HCT116 (cell line): ENCODE results near the gene TMPRSS11E. TPM values are rescaled to one million over a fixed set of nuclear protein-coding genes. Genes with fewer than 3 reads are reported as not detected.
"Not testable (repeated sequence)": the region's sequence is repeated elsewhere in the genome, so short reads cannot be mapped to it uniquely, and the experiment has no call there.

Experiments used
- ATAC-seq: fragments of 200-7000 bp; cut with Tn5 transposase; 2 replicates; pipeline ENCODE4 v1.9.1; 2020; ENCODE audit warnings: mild to moderate bottlenecking, moderate library complexity
- BruUV-seq: library from RNA; stranded (reverse); fragments of 400-500 nt; replicated peaks from 2 replicates; lab custom pipeline; 2021; lab: Mats Ljungman, UMichigan
- CTCF ChIA-PET: fragments of 300-600 bp; sonication (Branson Sonifier 250); formaldehyde crosslinking; loops from one replicate; lab custom pipeline; 2021; ENCODE audit warnings: antibody characterized with exemption; lab: Charles Lee
- POLR2A ChIA-PET: fragments of 300-600, 350-600 bp; sonication (Branson Sonifier 250); formaldehyde crosslinking; loops from one replicate; lab custom pipeline; 2021; ENCODE audit warnings: antibody characterized with exemption; lab: Charles Lee
- RAD21 ChIA-PET, 2 experiments: fragments of 300-600 bp; sonication (Branson Sonifier 250); formaldehyde crosslinking; loops; one replicate each; lab custom pipeline; 2023; ENCODE audit warnings: low total read pairs in 2 of 2; ENCODE audit not compliant: uncharacterized antibody in 2 of 2, unreplicated experiment in 2 of 2, low non-redundant PET in 1 of 2; lab: Charles Lee
- DNase-seq: peaks from one replicate; pipeline ENCODE4 v3.0.0-alpha.2; 2010; ENCODE audit warnings: low read depth, low spot score
- H2AFZ ChIP-seq: fragments of 200-600 bp; shearing (Covaris generic), sonication (generic); 2 replicates; pipeline ENCODE4 v1.6.1; 2017; ENCODE audit warnings: low read depth, mixed run types, mixed read lengths, antibody characterized with exemption, low read length; ENCODE audit not compliant: poor library complexity, severe bottlenecking
- H3K27ac ChIP-seq: 2 replicates; pipeline ENCODE4 v1.5.1; 2012; ENCODE audit warnings: low read depth, low read length
- H3K27me3 ChIP-seq: fragments of 200-600 bp; sonication (generic); 2 replicates; pipeline ENCODE4 v1.6.1; 2016; ENCODE audit warnings: mixed run types, low read length, mixed read lengths; ENCODE audit not compliant: insufficient read depth
- H3K36me3 ChIP-seq, 2 experiments: fragments of 200-500 bp in 1 of 2; fragments of 200-600 bp in 1 of 2; sonication (Bioruptor generic) in 1 of 2; sonication (generic) in 1 of 2; 2 replicates each; pipeline versions ENCODE4 v1.5.1 to v1.6.1; 2014 to 2016; ENCODE audit warnings: low read length in 2 of 2, inconsistent platforms in 1 of 2, mixed read lengths in 1 of 2, mixed run types in 1 of 2; ENCODE audit not compliant: insufficient read depth in 2 of 2, control insufficient read depth in 1 of 2
- H3K4me1 ChIP-seq, 2 experiments: fragments of 200-600 bp in 1 of 2; sonication (generic) in 1 of 2; 2 replicates each; pipeline versions ENCODE4 v1.5.1 to v1.6.1; 2012 to 2017; ENCODE audit warnings: low read length in 2 of 2, inconsistent platforms in 1 of 2, mild to moderate bottlenecking in 1 of 2, mixed read lengths in 1 of 2, mixed run types in 1 of 2, moderate library complexity in 1 of 2; ENCODE audit not compliant: insufficient read depth in 2 of 2, control insufficient read depth in 1 of 2
- H3K4me2 ChIP-seq: fragments of 200-600 bp; sonication (generic); 2 replicates; pipeline ENCODE4 v1.6.1; 2017; ENCODE audit warnings: mixed run types, low read length, mixed read lengths
- H3K4me3 ChIP-seq, 2 experiments: fragments of 200-600 bp in 1 of 2; sonication (generic) in 1 of 2; replicated peaks in 1 of 2; 2 replicates each; pipeline ENCODE4 v1.5.1; 2011 to 2016; ENCODE audit warnings: low read length in 2 of 2, control low read depth in 1 of 2, low read depth in 1 of 2, mild to moderate bottlenecking in 1 of 2, mixed read lengths in 1 of 2, mixed run types in 1 of 2
- H3K79me2 ChIP-seq: fragments of 200-600 bp; sonication (generic); 2 replicates; pipeline ENCODE4 v1.6.1; 2017; ENCODE audit warnings: mild to moderate bottlenecking, mixed run types, low read length, moderate library complexity, mixed read lengths; ENCODE audit not compliant: insufficient read depth
- H3K9ac ChIP-seq: fragments of 200-600 bp; sonication (generic); 2 replicates; pipeline ENCODE4 v1.6.1; 2016; ENCODE audit warnings: low read length, mixed read lengths
- H3K9me2 ChIP-seq: fragments of 200-600 bp; sonication (generic), shearing (Covaris generic); 2 replicates; pipeline ENCODE4 v1.6.1; 2017; ENCODE audit warnings: mixed run types, mild to moderate bottlenecking, moderate library complexity; ENCODE audit not compliant: insufficient read depth
- H3K9me3 ChIP-seq, 2 experiments: fragments of 200-500 bp in 1 of 2; fragments of 200-600 bp in 1 of 2; sonication (Bioruptor generic) in 1 of 2; sonication (generic) in 1 of 2; 2 replicates each; pipeline ENCODE4 v1.6.1; 2014 to 2017; ENCODE audit warnings: low read length in 2 of 2, mixed read lengths in 2 of 2, inconsistent platforms in 1 of 2, low read depth in 1 of 2, mild to moderate bottlenecking in 1 of 2, mixed run types in 1 of 2, moderate library complexity in 1 of 2; ENCODE audit not compliant: control insufficient read depth in 1 of 2, insufficient read depth in 1 of 2
- H4K20me1 ChIP-seq: fragments of 200-600 bp; sonication (generic), shearing (Covaris generic); 2 replicates; pipeline ENCODE4 v1.6.1; 2017; ENCODE audit warnings: mixed run types, mild to moderate bottlenecking, moderate library complexity; ENCODE audit not compliant: insufficient read depth
- ELF1 ChIP-seq: IDR thresholded peaks from 2 replicates; pipeline ENCODE4 v1.6.1; 2012; ENCODE audit warnings: low read depth, borderline replicate concordance
- JUND ChIP-seq: IDR thresholded peaks from 2 replicates; pipeline ENCODE4 v1.6.1; 2012
- MAX ChIP-seq: IDR thresholded peaks from 2 replicates; pipeline ENCODE4 v1.6.1; 2012
- POLR2A ChIP-seq: IDR thresholded peaks from 2 replicates; pipeline ENCODE4 v1.7.0; 2011; ENCODE audit warnings: borderline replicate concordance; ENCODE audit not compliant: insufficient read depth, insufficient read length; ENCODE audit errors: extremely low read depth
- RAD21 ChIP-seq: IDR thresholded peaks from 2 replicates; pipeline ENCODE4 v1.6.1; 2012; ENCODE audit warnings: low read depth, mild to moderate bottlenecking
- REST ChIP-seq: IDR thresholded peaks from 2 replicates; pipeline ENCODE4 v1.6.1; 2012; ENCODE audit warnings: low read depth
- YY1 ChIP-seq: IDR thresholded peaks from 2 replicates; pipeline ENCODE4 v1.6.1; 2011; ENCODE audit warnings: low read length, low read depth, moderate library complexity, mild to moderate bottlenecking; ENCODE audit not compliant: insufficient replicate concordance; ENCODE audit errors: extremely low read depth
- ZBTB33 ChIP-seq: IDR thresholded peaks from 2 replicates; pipeline ENCODE4 v1.6.1; 2011; ENCODE audit warnings: mild to moderate bottlenecking, low read length, moderate library complexity; ENCODE audit not compliant: insufficient replicate concordance; ENCODE audit errors: extremely low read depth
- ZNF274 ChIP-seq: fragments of 200-500 bp; sonication (Bioruptor generic); IDR thresholded peaks from 2 replicates; pipeline ENCODE4 v1.6.1; 2014; ENCODE audit warnings: mild to moderate bottlenecking, low read depth, low read length, inconsistent platforms
- intact Hi-C: fragments of 100-400 bp; cut with micrococcal nuclease; formaldehyde crosslinking; loops from 2 replicates; pipeline ENCODE4 v1.10.0; 2022
- total RNA-seq: library from RNA; stranded (reverse); gene quantifications from one replicate; pipeline ENCODE4 v1.2.1, GENCODE V29; 2021; ENCODE audit not compliant: unreplicated experiment

The TMPRSS11E gene
- total RNA-seq, 1 experiment from 2014 or later: not detected

- TF ChIP-seq JUND: no peak
- TF ChIP-seq, all 23 proteins: peak for 0
Measured at GRCh38 chr4:68406479-68406859, 40.8 kb upstream of the TMPRSS11E start (continued).

- H3K4me1 ChIP-seq: peaks cover 12 to 14% of the 10 kb centered on the region in 2 experiments
- H3K4me3 ChIP-seq, ATAC-seq, CTCF ChIA-PET, H3K9ac ChIP-seq, DNase-seq, H3K27ac ChIP-seq, POLR2A ChIA-PET, H2AFZ ChIP-seq, H3K27me3 ChIP-seq, H3K79me2 ChIP-seq, RAD21 ChIA-PET, H4K20me1 ChIP-seq, BruUV-seq, H3K4me2 ChIP-seq, H3K36me3 ChIP-seq, H3K9me3 ChIP-seq, H3K9me2 ChIP-seq, intact Hi-C loops: not testable (repeated sequence)
Measured at GRCh38 chr4:68407015-68407867, 40.0 kb upstream of the TMPRSS11E start.

- intact Hi-C loops: no loop called here
- TF ChIP-seq ZBTB33: no peak
- TF ChIP-seq POLR2A: no peak
- TF ChIP-seq ELF1: no peak
- TF ChIP-seq YY1: no peak
- TF ChIP-seq MAX: no peak
- TF ChIP-seq REST: no peak
- no peak for TF ChIP-seq ZNF274
- TF ChIP-seq RAD21: no peak
Measured at GRCh38 chr4:68407868-68408190, 39.4 kb upstream of the TMPRSS11E start.

More at GRCh38 chr4:68407868-68408190, 39.4 kb upstream of the TMPRSS11E start:
- DNase-seq: no peak
- ChIA-PET CTCF (no interaction called here), RAD21 (no interaction called here), POLR2A (no interaction called here)
- Histone ChIP-seq H3K27me3 (no peaks in the 10 kb centered on the region), H3K4me2 (no peak overlapping the region), H3K4me1 (peaks cover 15 to 18% of the 10 kb centered on the region in 2 experiments), H3K9me2 (no peaks in the 10 kb centered on the region), H3K36me3 (no peaks in the 10 kb centered on the region), H3K27ac (no peak overlapping the region), H3K9me3 (no peaks in the 10 kb centered on the region), H3K4me3 (no peak overlapping the region), H3K79me2 (no peaks in the 10 kb centered on the region), H2AFZ (no peak overlapping the region), H4K20me1 (no peaks in the 10 kb centered on the region), H3K9ac (no peak overlapping the region)
- BruUV-seq: no TSS peak
- no peak for ATAC-seq
